HEK293 (cell line): Measurements from ENCODE around the gene MYL3.

Experiments
- CTCF ChIP-seq: fragments of 450-650 bp; formaldehyde crosslinking; IDR thresholded peaks from 2 replicates; pipeline ENCODE4 v1.5.1; 2016; ENCODE audit warnings: missing biosample characterization, missing genetic modification characterization
- HOXC10 ChIP-seq: sonication (generic); formaldehyde crosslinking; IDR thresholded peaks from 2 replicates; pipeline ENCODE4 v1.8.1; 2023; ENCODE audit warnings: mild to moderate bottlenecking, missing genetic modification reagents
- KLF9 ChIP-seq: fragments of 450-650 bp; formaldehyde crosslinking; IDR thresholded peaks from 2 replicates; pipeline ENCODE4 v1.5.1; 2016; ENCODE audit warnings: missing biosample characterization, missing genetic modification characterization, low read depth
- MYNN ChIP-seq: fragments of 450-650 bp; formaldehyde crosslinking; IDR thresholded peaks from 2 replicates; pipeline ENCODE4 v1.5.1; 2016; ENCODE audit warnings: missing biosample characterization, missing genetic modification characterization, borderline replicate concordance
- PRDM10 ChIP-seq: fragments of 450-650 bp; formaldehyde crosslinking; IDR thresholded peaks from 2 replicates; pipeline ENCODE4 v1.5.1; 2016; ENCODE audit warnings: missing biosample characterization, missing genetic modification characterization
- ZFP41 ChIP-seq: fragments of 450-650 bp; formaldehyde crosslinking; IDR thresholded peaks from 2 replicates; pipeline ENCODE4 v1.5.1; 2016; ENCODE audit warnings: missing biosample characterization, missing genetic modification characterization, borderline replicate concordance
- ZNF114 ChIP-seq: fragments of 450-650 bp; formaldehyde crosslinking; IDR thresholded peaks from 2 replicates; pipeline ENCODE4 v1.5.0; 2017; ENCODE audit warnings: missing biosample characterization, missing genetic modification characterization
- ZNF121 ChIP-seq: fragments of 450-650 bp; formaldehyde crosslinking; IDR thresholded peaks from 2 replicates; pipeline ENCODE4 v1.5.1; 2016; ENCODE audit warnings: missing biosample characterization, missing genetic modification characterization
- ZNF23 ChIP-seq: fragments of 450-650 bp; formaldehyde crosslinking; IDR thresholded peaks from 2 replicates; pipeline ENCODE4 v1.5.1; 2016; ENCODE audit warnings: missing biosample characterization, missing genetic modification characterization, borderline replicate concordance
- ZNF274 ChIP-seq, 2 experiments: fragments of 200-500 bp in 1 of 2; fragments of 450-650 bp in 1 of 2; sonication (Bioruptor generic) in 1 of 2; formaldehyde crosslinking in 1 of 2; IDR thresholded peaks; 2 replicates each; pipeline versions ENCODE4 v1.5.1 to v1.6.1; 2014 to 2016; ENCODE audit warnings: borderline replicate concordance in 1 of 2, inconsistent platforms in 1 of 2, low read length in 1 of 2, missing biosample characterization in 1 of 2, missing genetic modification characterization in 1 of 2
- ZNF354C ChIP-seq: fragments of 450-650 bp; formaldehyde crosslinking; IDR thresholded peaks from 2 replicates; pipeline ENCODE4 v1.5.1; 2016; ENCODE audit warnings: missing biosample characterization, missing genetic modification characterization, low read depth, borderline replicate concordance
- ZNF473 ChIP-seq: fragments of 450-650 bp; formaldehyde crosslinking; IDR thresholded peaks from 2 replicates; pipeline ENCODE4 v1.5.1; 2017; ENCODE audit warnings: missing biosample characterization, missing genetic modification characterization
- ZNF529 ChIP-seq: fragments of 450-650 bp; formaldehyde crosslinking; IDR thresholded peaks from 2 replicates; pipeline ENCODE4 v1.5.1; 2017; ENCODE audit warnings: missing genetic modification characterization, missing biosample characterization; ENCODE audit not compliant: insufficient replicate concordance
- ZNF639 ChIP-seq: fragments of 450-650 bp; formaldehyde crosslinking; IDR thresholded peaks from 2 replicates; pipeline ENCODE4 v1.5.1; 2016; ENCODE audit warnings: missing biosample characterization, missing genetic modification characterization

- no peak for TF ChIP-seq HOXC10
- no peak for TF ChIP-seq ZNF529 (tag by site-specific recombination)
- TF ChIP-seq ZNF121 (tag by site-specific recombination), result no peak
- TF ChIP-seq PRDM10 (tag by site-specific recombination), result no peak
- no peak for TF ChIP-seq MYNN
- TF ChIP-seq KLF9, result no peak
- TF ChIP-seq ZNF354C (tag by site-specific recombination), result no peak
- TF ChIP-seq ZNF473 (tag by site-specific recombination), result no peak
- no peak for TF ChIP-seq ZNF23 (tag by site-specific recombination)
- no peak for TF ChIP-seq CTCF (tag by site-specific recombination)
- no peak for TF ChIP-seq ZFP41
- TF ChIP-seq ZNF114 (tag by site-specific recombination), result no peak
- no peak for TF ChIP-seq ZNF639 (tag by site-specific recombination)
- TF ChIP-seq ZNF274 (IDR thresholded peaks at IDR 0.05; ENCODE audit: low read length), result no peak
- no peak for TF ChIP-seq ZNF274 (tag by site-specific recombination; IDR thresholded peaks at IDR 0.05; ENCODE audit: borderline replicate concordance)
Observed at GRCh38 chr3:46812237-46812791, 50.9 kb downstream of the MYL3 start.
